HG03103 (cell line): Measurements from ENCODE around the gene TFEC.

Experiments used
- ATAC-seq: cut with Tn5 transposase; IDR thresholded peaks from one replicate; pipeline ENCODE4 v1.9.1; 2021; ENCODE audit warnings: low read depth; ENCODE audit not compliant: unreplicated experiment

Gene TFEC

DNA sequence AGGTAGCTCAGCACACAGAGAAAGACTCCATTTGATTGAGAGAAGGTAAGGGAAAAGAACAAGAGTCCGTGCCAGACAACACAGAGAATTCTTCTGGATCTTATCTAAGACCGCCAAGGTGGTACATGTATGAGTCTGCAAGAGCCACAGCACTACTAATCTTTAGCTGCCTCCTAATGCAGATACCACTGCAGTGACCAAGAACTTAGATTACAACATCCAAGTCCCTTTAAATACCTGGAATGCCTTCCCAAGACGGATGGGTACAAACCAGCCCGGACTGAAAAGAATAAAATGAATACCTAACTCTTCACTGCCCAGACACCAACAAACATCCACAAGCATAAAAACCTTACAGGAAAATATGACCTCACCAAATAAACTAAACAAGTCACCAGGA, 33.3 kb downstream of the TFEC start:
- ATAC-seq, result no peak

DNA sequence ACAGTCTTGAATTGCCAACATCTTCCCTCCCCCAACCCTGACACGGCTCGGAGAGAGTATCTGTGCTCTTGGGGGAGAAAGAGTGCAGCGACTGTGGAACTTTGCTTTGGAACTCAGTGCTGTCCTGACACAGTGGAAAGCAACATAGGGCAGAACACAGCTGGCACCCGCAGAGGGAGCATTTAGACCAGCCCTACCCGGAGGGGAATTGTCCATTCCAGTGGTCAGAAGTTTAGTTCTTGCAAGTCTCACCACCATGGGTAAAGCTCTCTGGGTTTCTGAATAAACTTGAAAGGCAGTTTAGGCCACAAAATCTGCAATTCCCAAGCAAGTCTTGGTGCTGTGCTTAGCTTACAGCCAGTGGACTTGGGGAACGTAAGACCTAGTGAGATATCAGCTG, 34.9 kb downstream of the TFEC start:
- ATAC-seq, result no peak

DNA sequence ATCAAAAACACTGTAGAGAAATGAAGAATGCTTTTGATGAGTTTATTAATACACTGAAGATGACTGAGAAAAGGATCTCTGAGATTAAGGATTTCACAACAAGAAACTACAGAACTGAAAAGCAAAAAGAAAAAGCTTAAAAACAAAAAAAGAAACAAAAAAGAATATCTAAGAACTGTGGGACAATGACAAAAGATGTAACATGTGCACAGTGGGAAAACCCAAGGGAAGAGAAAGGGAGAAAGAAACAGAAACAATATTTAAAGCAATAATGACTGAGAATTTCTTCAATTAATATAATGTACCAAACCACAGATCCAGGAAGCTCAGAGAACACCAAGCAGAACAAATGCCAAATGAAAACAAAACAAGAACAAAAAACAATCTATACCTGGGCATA, 42.2 kb downstream of the TFEC start:
- no peak for ATAC-seq

- ATAC-seq, result no peak
These were observed 43.1 kb downstream of the TFEC start for GRCh38 chr7:115987486-115987885.

GRCh38 chr7:115984105-115984504, 46.5 kb downstream of the TFEC start:
- ATAC-seq, result no peak

DNA sequence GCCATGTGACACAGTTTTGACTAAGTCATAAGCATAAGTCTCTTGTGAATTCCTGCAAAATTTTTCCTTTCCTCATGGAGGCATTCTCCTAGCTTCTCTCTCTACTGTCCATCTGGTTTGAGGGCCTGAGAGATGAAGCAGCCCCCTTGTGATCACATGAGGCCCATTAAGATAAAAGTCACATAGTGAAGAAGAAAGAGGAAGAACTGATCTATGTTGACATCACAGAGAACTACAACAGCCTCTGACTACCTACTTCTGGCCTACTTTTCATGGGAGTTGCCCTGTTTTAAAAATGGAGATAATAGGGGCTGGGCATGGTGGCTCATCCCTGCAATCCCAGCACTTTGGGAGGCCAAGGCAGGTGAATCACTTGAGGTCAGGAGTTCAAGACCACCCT, 50.4 kb downstream of the TFEC start:
- ATAC-seq, result no peak

DNA sequence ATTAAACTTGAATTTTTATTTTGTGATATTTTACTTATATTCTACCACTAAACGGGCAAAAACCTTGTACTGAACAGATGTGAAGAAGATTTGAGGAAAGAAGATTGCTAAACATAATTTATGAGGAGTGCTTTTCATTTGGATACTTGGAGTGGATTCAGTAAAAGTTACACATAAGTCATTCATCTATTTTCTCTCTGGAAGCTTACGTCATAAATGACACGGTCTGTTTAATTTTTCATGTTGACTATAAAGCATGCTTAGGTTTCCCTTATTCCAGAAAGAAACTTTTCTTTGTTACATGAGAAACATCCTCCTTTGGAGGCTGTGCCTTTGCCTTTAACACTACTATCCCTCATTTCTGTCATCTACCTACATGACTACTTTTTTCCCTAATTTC, 53.9 kb downstream of the TFEC start:
- no peak for ATAC-seq

- ATAC-seq, result no peak
These were observed 54.8 kb downstream of the TFEC start for GRCh38 chr7:115975766-115976165.

DNA sequence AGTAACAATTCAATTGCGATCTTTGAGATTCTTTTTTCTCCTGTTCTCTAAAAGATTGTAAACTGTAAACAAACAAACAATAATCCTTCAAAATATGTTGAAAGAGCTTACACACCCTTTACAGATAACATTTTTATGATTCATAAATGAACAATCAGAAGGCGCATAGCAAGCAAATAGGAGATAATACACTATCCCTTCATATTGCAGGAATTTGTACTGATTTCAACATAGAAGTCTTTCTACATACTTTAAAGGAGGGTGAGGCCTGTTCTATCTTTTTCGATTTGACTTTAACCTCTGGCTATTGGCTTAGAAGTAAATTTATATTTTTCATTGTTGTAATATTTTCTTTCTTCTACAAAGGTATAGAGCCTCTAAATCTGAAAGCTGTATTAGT, 57.2 kb downstream of the TFEC start:
- no peak for ATAC-seq

DNA sequence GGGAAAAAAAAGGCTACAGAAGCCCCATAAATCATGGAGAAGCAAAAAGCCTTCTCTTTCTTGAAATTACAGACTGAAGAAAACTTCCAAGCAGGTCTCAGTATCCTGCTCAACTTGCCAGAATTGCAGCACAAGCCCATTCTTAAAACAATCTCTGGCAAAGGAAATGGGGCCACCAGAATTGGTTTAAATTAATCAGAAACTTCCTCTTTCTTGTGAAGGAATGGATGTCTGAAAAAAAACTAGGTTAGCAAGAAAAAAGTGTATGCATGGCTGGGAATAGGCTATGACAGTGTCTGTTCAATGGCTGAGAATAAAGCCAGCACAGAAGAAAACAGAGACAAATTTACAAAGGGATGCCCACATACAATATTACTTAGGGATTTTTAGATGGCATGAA, 59.1 kb downstream of the TFEC start:
- ATAC-seq, result no peak

GRCh38 chr7:115968596-115968995, 62.0 kb downstream of the TFEC start:
- ATAC-seq, result no peak

DNA sequence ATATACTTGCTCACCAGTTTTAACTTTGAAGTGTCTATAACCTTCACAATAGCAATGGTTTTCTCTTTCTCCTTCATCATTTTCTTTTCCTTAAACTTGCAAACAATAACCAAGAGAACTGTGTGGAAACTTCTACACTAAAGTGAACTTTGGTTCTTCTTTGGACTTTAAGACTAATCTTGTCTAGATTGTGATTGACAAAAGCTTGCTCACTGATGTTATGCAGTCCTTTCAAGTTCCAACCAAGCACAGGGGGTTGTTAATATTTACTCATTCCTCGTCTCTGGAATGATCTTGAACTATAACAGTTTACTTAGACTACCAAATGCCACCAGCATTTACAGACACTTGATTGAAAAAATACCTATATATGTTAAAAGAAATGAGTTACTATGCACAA, 62.4 kb downstream of the TFEC start:
- no peak for ATAC-seq

GRCh38 chr7:115965796-115966475, 64.6 kb downstream of the TFEC start:
- ATAC-seq, result no peak

GRCh38 chr7:115965236-115965635, 65.3 kb downstream of the TFEC start:
- ATAC-seq, result no peak

DNA sequence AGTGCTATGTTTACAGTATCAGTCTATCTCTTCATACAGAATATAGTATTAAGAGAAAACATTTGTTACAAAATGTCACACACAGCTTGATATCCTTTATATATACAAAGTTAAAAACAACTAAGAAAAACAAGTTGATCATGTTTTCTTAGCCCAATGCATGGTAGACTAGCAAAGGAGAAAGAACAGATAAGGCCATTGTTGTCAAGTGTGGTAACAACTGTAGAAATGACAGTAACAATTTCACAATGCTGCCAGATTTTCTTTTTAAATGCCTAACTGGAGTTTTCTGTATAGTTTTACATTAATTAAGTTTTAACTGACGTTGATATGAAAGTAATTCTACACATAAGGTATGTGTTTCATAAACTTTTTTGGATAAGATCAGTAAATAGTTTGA, 65.8 kb downstream of the TFEC start:
- no peak for ATAC-seq

- no peak for ATAC-seq
These were observed 68.2 kb downstream of the TFEC start for GRCh38 chr7:115962340-115962739.

DNA sequence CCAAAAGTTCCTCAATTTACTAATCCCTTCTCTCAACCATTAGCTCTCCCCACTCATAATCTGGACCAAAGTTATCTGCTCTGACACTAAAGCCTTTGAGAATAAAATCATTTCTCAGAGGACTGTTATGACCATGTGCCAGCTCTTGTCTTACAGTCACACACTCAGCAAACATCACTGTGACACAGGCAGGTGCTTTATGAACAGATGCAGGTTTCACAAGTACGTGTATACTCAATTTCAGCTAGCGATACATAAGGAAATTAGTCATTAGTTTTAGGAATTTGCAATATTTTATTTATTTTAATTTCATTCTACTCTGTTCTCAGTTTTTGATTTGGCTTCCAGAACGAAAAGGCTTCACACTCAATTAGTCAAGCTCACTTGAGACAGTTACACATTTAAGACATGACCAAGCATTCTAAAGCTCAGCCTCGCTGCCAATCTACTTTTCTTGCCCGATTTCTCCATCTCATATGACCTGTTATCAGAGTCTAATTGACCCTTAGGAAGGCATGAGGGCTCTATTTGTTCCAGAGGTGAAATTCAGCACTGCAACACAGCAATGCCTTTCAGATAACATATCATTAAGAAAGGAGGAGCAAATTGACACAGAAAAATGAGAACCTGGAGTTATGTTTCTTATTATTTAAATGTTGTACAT, 76.8 kb downstream of the TFEC start:
- ATAC-seq, result no peak

GRCh38 chr7:115952832-115953231, 77.7 kb downstream of the TFEC start:
- ATAC-seq, result no peak

DNA sequence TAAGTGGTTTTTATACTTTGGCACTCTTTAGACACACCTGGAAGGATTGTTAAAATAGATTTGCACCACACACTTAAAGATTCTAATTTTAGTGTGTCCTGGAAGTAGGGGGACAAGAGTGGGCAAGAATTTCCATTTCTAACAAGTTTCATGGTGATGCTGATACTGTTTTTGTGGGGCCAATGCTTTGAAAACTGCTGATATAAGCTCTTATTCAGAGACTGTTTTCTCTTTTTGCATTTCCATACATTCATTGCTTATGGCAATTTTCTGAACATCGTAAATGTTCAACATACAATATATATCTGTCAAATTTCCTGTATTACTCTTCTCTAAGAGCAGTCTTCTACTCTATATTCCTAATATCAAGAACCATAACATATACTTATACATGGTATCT, 79.0 kb downstream of the TFEC start:
- ATAC-seq, result no peak

DNA sequence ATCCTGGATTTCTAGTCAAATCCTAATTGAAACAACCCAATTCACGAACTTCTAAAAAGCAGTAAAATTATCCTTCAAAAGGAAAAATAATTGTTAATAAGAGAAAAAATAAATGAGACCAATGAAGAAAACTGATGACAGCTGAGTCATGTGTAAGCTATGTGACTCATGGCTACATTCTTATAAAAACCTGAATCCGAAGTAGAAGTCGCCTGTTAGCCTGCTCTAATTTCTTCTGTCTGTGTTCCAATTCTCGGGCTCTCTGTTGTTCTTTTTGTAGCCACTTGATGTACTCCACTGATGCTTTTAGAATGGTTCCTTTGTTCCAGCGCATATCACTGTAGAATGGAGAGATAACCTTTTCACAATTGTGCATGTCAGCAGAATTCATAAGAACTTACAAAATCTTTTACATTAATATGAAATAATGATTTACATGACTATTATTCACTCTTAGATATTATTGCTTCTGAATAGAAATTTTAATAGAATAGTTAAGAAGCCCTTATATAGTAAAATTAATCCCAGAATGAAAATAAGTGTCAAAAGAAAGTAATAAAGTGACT, 88.8 kb downstream of the TFEC start:
- no peak for ATAC-seq

- ATAC-seq, result no peak
These were observed 90.0 kb downstream of the TFEC start for GRCh38 chr7:115940460-115941060.

DNA sequence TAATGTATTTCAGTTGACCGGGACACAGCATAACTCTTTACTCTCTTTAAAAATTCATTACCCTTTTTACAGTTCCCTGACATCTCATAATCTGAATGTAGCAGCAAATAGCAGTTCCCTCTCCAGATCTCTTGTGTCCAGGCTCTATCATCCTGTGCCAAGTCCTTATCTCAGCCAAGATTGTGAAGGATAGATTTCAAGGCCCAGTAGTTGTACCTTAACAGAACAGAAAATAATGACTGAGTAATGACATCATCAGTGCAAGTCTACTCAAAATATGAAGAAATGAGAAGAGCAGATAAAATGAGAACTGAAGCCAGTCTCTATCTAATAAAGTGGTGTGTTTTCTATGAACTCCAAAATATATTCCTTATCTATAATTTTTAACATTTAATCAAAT, 92.6 kb downstream of the TFEC start:
- ATAC-seq, result no peak
